Measurements from ENCODE around the gene TM9SF2. TPM values are rescaled to one million over a fixed set of nuclear protein-coding genes. Genes with fewer than 3 reads are reported as not detected.

The TM9SF2 gene
- total and polyA plus RNA-seq, 9 of the 15 experiments (the other 6 are each of a cell fraction or from before 2014, with no cell fraction given) = 23.3 to 83.2 (median 55.1) TPM

- TF ChIP-seq, protein P1, sequence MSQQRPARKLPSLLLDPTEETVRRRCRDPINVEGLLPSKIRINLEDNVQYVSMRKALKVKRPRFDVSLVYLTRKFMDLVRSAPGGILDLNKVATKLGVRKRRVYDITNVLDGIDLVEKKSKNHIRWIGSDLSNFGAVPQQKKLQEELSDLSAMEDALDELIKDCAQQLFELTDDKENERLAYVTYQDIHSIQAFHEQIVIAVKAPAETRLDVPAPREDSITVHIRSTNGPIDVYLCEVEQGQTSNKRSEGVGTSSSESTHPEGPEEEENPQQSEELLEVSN (IDR thresholded peaks at IDR 0.05; ENCODE audit: borderline replicate concordance in 1 of 2, extremely low read depth in 1 of 2, insufficient read depth in 1 of 2, insufficient read length in 1 of 2, low read depth in 1 of 2, low read length in 1 of 2, poor library complexity in 1 of 2, severe bottlenecking in 1 of 2) = no peak
- TF ChIP-seq LARP7 (IDR thresholded peaks at IDR 0.05) = no peak
- TF ChIP-seq, protein P2, sequence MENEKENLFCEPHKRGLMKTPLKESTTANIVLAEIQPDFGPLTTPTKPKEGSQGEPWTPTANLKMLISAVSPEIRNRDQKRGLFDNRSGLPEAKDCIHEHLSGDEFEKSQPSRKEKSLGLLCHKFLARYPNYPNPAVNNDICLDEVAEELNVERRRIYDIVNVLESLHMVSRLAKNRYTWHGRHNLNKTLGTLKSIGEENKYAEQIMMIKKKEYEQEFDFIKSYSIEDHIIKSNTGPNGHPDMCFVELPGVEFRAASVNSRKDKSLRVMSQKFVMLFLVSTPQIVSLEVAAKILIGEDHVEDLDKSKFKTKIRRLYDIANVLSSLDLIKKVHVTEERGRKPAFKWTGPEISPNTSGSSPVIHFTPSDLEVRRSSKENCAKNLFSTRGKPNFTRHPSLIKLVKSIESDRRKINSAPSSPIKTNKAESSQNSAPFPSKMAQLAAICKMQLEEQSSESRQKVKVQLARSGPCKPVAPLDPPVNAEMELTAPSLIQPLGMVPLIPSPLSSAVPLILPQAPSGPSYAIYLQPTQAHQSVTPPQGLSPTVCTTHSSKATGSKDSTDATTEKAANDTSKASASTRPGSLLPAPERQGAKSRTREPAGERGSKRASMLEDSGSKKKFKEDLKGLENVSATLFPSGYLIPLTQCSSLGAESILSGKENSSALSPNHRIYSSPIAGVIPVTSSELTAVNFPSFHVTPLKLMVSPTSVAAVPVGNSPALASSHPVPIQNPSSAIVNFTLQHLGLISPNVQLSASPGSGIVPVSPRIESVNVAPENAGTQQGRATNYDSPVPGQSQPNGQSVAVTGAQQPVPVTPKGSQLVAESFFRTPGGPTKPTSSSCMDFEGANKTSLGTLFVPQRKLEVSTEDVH (IDR thresholded peaks at IDR 0.05; ENCODE audit: low read depth, partially characterized antibody) = no peak
- TF ChIP-seq CHD4 (IDR thresholded peaks at IDR 0.05; ENCODE audit: insufficient read depth, insufficient replicate concordance, low read depth, low read length, poor library complexity, severe bottlenecking) = no peak
- TF ChIP-seq, protein P3, sequence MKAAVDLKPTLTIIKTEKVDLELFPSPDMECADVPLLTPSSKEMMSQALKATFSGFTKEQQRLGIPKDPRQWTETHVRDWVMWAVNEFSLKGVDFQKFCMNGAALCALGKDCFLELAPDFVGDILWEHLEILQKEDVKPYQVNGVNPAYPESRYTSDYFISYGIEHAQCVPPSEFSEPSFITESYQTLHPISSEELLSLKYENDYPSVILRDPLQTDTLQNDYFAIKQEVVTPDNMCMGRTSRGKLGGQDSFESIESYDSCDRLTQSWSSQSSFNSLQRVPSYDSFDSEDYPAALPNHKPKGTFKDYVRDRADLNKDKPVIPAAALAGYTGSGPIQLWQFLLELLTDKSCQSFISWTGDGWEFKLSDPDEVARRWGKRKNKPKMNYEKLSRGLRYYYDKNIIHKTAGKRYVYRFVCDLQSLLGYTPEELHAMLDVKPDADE (conservative IDR thresholded peaks at IDR 0.05; ENCODE audit: control insufficient read depth, low read depth, low read length) = no peak
- peak; percentile 69 for TF ChIP-seq FOS (IDR thresholded peaks at IDR 0.05; ENCODE audit: extremely low read depth, insufficient read length)
- TF ChIP-seq RBM34 (IDR thresholded peaks at IDR 0.05; ENCODE audit: borderline replicate concordance, insufficient read depth, low read length) = no peak
- TF ChIP-seq, protein P4, sequence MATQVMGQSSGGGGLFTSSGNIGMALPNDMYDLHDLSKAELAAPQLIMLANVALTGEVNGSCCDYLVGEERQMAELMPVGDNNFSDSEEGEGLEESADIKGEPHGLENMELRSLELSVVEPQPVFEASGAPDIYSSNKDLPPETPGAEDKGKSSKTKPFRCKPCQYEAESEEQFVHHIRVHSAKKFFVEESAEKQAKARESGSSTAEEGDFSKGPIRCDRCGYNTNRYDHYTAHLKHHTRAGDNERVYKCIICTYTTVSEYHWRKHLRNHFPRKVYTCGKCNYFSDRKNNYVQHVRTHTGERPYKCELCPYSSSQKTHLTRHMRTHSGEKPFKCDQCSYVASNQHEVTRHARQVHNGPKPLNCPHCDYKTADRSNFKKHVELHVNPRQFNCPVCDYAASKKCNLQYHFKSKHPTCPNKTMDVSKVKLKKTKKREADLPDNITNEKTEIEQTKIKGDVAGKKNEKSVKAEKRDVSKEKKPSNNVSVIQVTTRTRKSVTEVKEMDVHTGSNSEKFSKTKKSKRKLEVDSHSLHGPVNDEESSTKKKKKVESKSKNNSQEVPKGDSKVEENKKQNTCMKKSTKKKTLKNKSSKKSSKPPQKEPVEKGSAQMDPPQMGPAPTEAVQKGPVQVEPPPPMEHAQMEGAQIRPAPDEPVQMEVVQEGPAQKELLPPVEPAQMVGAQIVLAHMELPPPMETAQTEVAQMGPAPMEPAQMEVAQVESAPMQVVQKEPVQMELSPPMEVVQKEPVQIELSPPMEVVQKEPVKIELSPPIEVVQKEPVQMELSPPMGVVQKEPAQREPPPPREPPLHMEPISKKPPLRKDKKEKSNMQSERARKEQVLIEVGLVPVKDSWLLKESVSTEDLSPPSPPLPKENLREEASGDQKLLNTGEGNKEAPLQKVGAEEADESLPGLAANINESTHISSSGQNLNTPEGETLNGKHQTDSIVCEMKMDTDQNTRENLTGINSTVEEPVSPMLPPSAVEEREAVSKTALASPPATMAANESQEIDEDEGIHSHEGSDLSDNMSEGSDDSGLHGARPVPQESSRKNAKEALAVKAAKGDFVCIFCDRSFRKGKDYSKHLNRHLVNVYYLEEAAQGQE (IDR thresholded peaks at IDR 0.05; ENCODE audit: borderline replicate concordance) = no peak
- TF ChIP-seq, protein P4 (CRISPR knock-in tag; IDR thresholded peaks at IDR 0.05; ENCODE audit: low read depth) = no peak
- TF ChIP-seq EP400 (IDR thresholded peaks at IDR 0.05) = no peak
- TF ChIP-seq BCL6 (CRISPR knock-in tag; IDR thresholded peaks at IDR 0.05) = no peak
- TF ChIP-seq ZNF197 (CRISPR knock-in tag; IDR thresholded peaks at IDR 0.05; ENCODE audit: low read depth) = no peak
Measured at GRCh38 chr13:99496184-99497142, 4.8 kb upstream of the TM9SF2 start (continued).
